Type B pancreatic cell (in vitro differentiated cells): ENCODE results near the gene ZIC3. TPM values are rescaled to one million over a fixed set of nuclear protein-coding genes. Genes with fewer than 3 reads are reported as not detected.

Experiments used
- DNase-seq: peaks from one replicate; pipeline ENCODE4 v3.0.0; 2021; ENCODE audit warnings: mixed read lengths; ENCODE audit not compliant: unreplicated experiment; ENCODE audit errors: extremely low spot score
- H3K27ac Mint-ChIP-seq: 2 replicates; pipeline ENCODE4 v1.8.0; 2021; ENCODE audit warnings: mild to moderate bottlenecking, mixed read lengths
- H3K27me3 Mint-ChIP-seq: 2 replicates; pipeline ENCODE4 v1.8.0; 2021; ENCODE audit warnings: mixed read lengths
- H3K36me3 Mint-ChIP-seq: 2 replicates; pipeline ENCODE4 v1.8.0; 2021; ENCODE audit warnings: mixed read lengths
- H3K4me1 Mint-ChIP-seq: one replicate; pipeline ENCODE4 v1.8.0; 2021; ENCODE audit warnings: mixed read lengths; ENCODE audit not compliant: unreplicated experiment
- H3K4me3 Mint-ChIP-seq: 2 replicates; pipeline ENCODE4 v1.8.0; 2021; ENCODE audit warnings: mild to moderate bottlenecking, mixed read lengths
- H3K9me3 Mint-ChIP-seq: 2 replicates; pipeline ENCODE4 v1.8.0; 2021; ENCODE audit warnings: mixed read lengths
- total RNA-seq: library from RNA; stranded (reverse); gene quantifications from 2 replicates; pipeline ENCODE4 v1.2.1, GENCODE V29; 2021; ENCODE audit warnings: low replicate concordance
- TF ChIP-seq, protein P1 (sequence below): fragments of 200-600 bp; sonication (generic); conservative IDR thresholded peaks from 2 replicates; pipeline ENCODE4 v1.5.0; 2021; ENCODE audit warnings: antibody characterized with exemption, mild to moderate bottlenecking

The ZIC3 gene
- total RNA-seq, 1 donor from 2014 or later: 28.4 TPM

GRCh38 chrX:137575596-137576255 lies 9.8 kb downstream of the ZIC3 start:
- no peak for DNase-seq
- Mint-ChIP-seq H3K27ac (no peak overlapping the region), H3K27me3 (peaks cover 73% of the 10 kb centered on the region), H3K4me3 (peak overlapping the region; percentile 80), H3K4me1 (no peaks in the 10 kb centered on the region), H3K36me3 (peaks cover 9% of the 10 kb centered on the region), H3K9me3 (no peaks in the 10 kb centered on the region)
- TF ChIP-seq, protein P1, sequence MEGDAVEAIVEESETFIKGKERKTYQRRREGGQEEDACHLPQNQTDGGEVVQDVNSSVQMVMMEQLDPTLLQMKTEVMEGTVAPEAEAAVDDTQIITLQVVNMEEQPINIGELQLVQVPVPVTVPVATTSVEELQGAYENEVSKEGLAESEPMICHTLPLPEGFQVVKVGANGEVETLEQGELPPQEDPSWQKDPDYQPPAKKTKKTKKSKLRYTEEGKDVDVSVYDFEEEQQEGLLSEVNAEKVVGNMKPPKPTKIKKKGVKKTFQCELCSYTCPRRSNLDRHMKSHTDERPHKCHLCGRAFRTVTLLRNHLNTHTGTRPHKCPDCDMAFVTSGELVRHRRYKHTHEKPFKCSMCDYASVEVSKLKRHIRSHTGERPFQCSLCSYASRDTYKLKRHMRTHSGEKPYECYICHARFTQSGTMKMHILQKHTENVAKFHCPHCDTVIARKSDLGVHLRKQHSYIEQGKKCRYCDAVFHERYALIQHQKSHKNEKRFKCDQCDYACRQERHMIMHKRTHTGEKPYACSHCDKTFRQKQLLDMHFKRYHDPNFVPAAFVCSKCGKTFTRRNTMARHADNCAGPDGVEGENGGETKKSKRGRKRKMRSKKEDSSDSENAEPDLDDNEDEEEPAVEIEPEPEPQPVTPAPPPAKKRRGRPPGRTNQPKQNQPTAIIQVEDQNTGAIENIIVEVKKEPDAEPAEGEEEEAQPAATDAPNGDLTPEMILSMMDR: no peak

- no peaks in the 10 kb centered on the region for H3K4me1 Mint-ChIP-seq
- no peaks in the 10 kb centered on the region for H3K27me3 Mint-ChIP-seq
- no peak for DNase-seq
- H3K4me3 Mint-ChIP-seq: no peak overlapping the region
- H3K27ac Mint-ChIP-seq: no peak overlapping the region
- no peaks in the 10 kb centered on the region for H3K36me3 Mint-ChIP-seq
- TF ChIP-seq, protein P1: no peak
- H3K9me3 Mint-ChIP-seq: no peaks in the 10 kb centered on the region
These were observed 21.2 kb downstream of the ZIC3 start for GRCh38 chrX:137587151-137587550.

DNA sequence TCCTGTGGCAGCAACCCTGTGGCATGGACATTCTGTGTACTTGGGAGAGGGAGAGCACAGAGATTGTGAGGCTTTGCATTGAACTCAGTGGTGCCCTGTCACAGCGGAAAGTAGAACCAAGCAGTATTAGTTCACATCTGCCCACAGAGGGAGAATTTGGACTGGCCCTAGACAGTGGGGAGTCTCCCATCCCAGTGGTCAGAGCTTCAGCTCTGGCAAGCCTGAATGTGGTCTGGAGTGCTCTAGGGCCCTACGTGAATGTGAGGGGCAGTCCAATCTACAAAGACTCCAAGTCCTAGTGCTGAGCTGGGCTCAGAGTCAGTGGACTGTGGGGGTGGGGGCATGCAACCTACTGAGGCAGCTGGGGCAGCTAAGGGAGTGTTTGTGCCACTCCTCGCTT lies 34.8 kb downstream of the ZIC3 start:
- TF ChIP-seq, protein P1: no peak
- no peak for DNase-seq
- Mint-ChIP-seq H3K9me3 (peaks cover 5% of the 10 kb centered on the region), H3K36me3 (no peaks in the 10 kb centered on the region), H3K27me3 (no peaks in the 10 kb centered on the region), H3K4me1 (no peaks in the 10 kb centered on the region), H3K27ac (no peak overlapping the region), H3K4me3 (no peak overlapping the region)
